IMR-90 (cell line): ENCODE measurements around the gene GRAMD1B. TPM values are rescaled to one million over a fixed set of nuclear protein-coding genes. Genes with fewer than 3 reads are reported as not detected.

Experiments
- ATAC-seq: fragments of 200-7000 bp; cut with Tn5 transposase; 2 replicates; pipeline ENCODE4 v1.9.1; 2020; ENCODE audit warnings: low read depth, mild to moderate bottlenecking, moderate library complexity
- BruUV-seq: library from RNA; stranded (reverse); fragments of 400-500 nt; replicated peaks from 2 replicates; lab custom pipeline; 2021; lab: Mats Ljungman, UMichigan
- CTCF ChIA-PET: fragments of 300-600 bp; formaldehyde crosslinking; extraction: SDS; loops from one replicate; lab custom pipeline; 2021; ENCODE audit warnings: antibody characterized with exemption; lab: Yijun Ruan, JAX
- POLR2A ChIA-PET: fragments of 300-600 bp; sonication (Branson Sonifier 250); formaldehyde crosslinking; loops from one replicate; lab custom pipeline; 2022; ENCODE audit warnings: antibody characterized with exemption; ENCODE audit not compliant: unreplicated experiment; lab: Charles Lee
- DNase-seq: peaks from one replicate; pipeline ENCODE4 v3.0.0; 2013
- H2AFZ ChIP-seq: replicated peaks from 2 replicates; pipeline ENCODE3; 2013; ENCODE audit warnings: low read length, mild to moderate bottlenecking; ENCODE audit not compliant: poor library complexity
- H2AK5ac ChIP-seq: 2 replicates; pipeline ENCODE4 v1.6.1; 2013; ENCODE audit warnings: low read depth, low read length, inconsistent platforms
- H2AK9ac ChIP-seq: replicated peaks from 2 replicates; pipeline ENCODE3; 2013; ENCODE audit warnings: mild to moderate bottlenecking, low read depth, low read length, moderate library complexity; ENCODE audit not compliant: poor library complexity
- H2BK120ac ChIP-seq: 2 replicates; pipeline ENCODE4 v1.6.1; 2013; ENCODE audit warnings: low read depth, low read length, inconsistent platforms
- H2BK15ac ChIP-seq: 3 replicates; pipeline ENCODE4 v1.6.1; 2013; ENCODE audit warnings: low read depth, low read length, inconsistent platforms
- H2BK20ac ChIP-seq: 2 replicates; pipeline ENCODE4 v1.6.1; 2013; ENCODE audit warnings: low read depth, mild to moderate bottlenecking, inconsistent platforms, low read length, moderate library complexity
- H2BK5ac ChIP-seq: 2 replicates; pipeline ENCODE4 v1.6.1; 2013; ENCODE audit warnings: mild to moderate bottlenecking, low read depth, low read length, inconsistent platforms; ENCODE audit not compliant: poor library complexity, severe bottlenecking
- H3K14ac ChIP-seq: replicated peaks from 2 replicates; pipeline ENCODE4 v1.6.1; 2013; ENCODE audit warnings: low read depth, low read length, inconsistent platforms
- H3K18ac ChIP-seq: 2 replicates; pipeline ENCODE4 v1.6.1; 2013; ENCODE audit warnings: low read depth, low read length, control low read depth
- H3K23ac ChIP-seq: 2 replicates; pipeline ENCODE4 v1.6.1; 2013; ENCODE audit warnings: low read depth, low read length, inconsistent platforms
- H3K27ac ChIP-seq: 2 replicates; pipeline ENCODE4 v1.5.1; 2013; ENCODE audit warnings: mild to moderate bottlenecking, control low read depth, low read length; ENCODE audit not compliant: insufficient read depth
- H3K27me3 ChIP-seq: 2 replicates; pipeline ENCODE4 v1.6.1; 2013; ENCODE audit warnings: low read length; ENCODE audit not compliant: control insufficient read depth, insufficient read depth
- H3K36me3 ChIP-seq: 2 replicates; pipeline ENCODE4 v1.6.1; 2013; ENCODE audit warnings: low read length, mixed read lengths; ENCODE audit not compliant: control insufficient read depth, insufficient read depth
- H3K4ac ChIP-seq: 2 replicates; pipeline ENCODE4 v1.6.1; 2013; ENCODE audit warnings: low read depth, low read length, inconsistent platforms
- H3K4me1 ChIP-seq: 2 replicates; pipeline ENCODE4 v1.6.1; 2013; ENCODE audit warnings: low read length, mixed read lengths; ENCODE audit not compliant: control insufficient read depth, insufficient read depth
- H3K4me2 ChIP-seq: 2 replicates; pipeline ENCODE4 v1.6.1; 2013; ENCODE audit warnings: low read depth, mild to moderate bottlenecking, control low read depth, low read length, moderate library complexity
- H3K4me3 ChIP-seq: 2 replicates; pipeline ENCODE4 v1.5.1; 2013; ENCODE audit warnings: low read depth, mild to moderate bottlenecking, control low read depth, low read length, moderate library complexity; ENCODE audit not compliant: insufficient read depth
- H3K56ac ChIP-seq: 2 replicates; pipeline ENCODE4 v1.6.1; 2013; ENCODE audit warnings: low read length, inconsistent platforms; ENCODE audit not compliant: insufficient read depth; ENCODE audit errors: extremely low read depth
- H3K79me1 ChIP-seq, 2 experiments: 2 replicates each; pipeline ENCODE4 v1.6.1; 2013; ENCODE audit warnings: low read length in 2 of 2, inconsistent platforms in 1 of 2, low read depth in 1 of 2
- H3K9ac ChIP-seq: 2 replicates; pipeline ENCODE4 v1.6.1; 2013; ENCODE audit warnings: low read depth, low read length, control low read depth
- H3K9me1 ChIP-seq: 2 replicates; pipeline ENCODE4 v1.6.1; 2013; ENCODE audit warnings: low read length, inconsistent platforms; ENCODE audit not compliant: insufficient read depth
- H3K9me3 ChIP-seq: 2 replicates; pipeline ENCODE4 v1.6.1; 2013; ENCODE audit warnings: low read length; ENCODE audit not compliant: control insufficient read depth, insufficient read depth
- H4K20me1 ChIP-seq: 2 replicates; pipeline ENCODE4 v1.6.1; 2013; ENCODE audit warnings: low read length, inconsistent platforms; ENCODE audit not compliant: insufficient read depth
- H4K5ac ChIP-seq: 2 replicates; pipeline ENCODE4 v1.6.1; 2013; ENCODE audit warnings: mild to moderate bottlenecking, low read depth, low read length, control low read depth
- H4K8ac ChIP-seq, 2 experiments: 2 replicates each; pipeline ENCODE4 v1.6.1; 2013; ENCODE audit warnings: low read depth in 2 of 2, low read length in 2 of 2, control low read depth in 1 of 2, inconsistent platforms in 1 of 2
- H4K91ac ChIP-seq: 2 replicates; pipeline ENCODE4 v1.6.1; 2013; ENCODE audit warnings: low read depth, low read length, inconsistent platforms; ENCODE audit not compliant: insufficient read depth
- CEBPB ChIP-seq: IDR thresholded peaks from 2 replicates; pipeline ENCODE4 v1.6.1; 2012; ENCODE audit warnings: low read depth, low read length, improper control_type of control experiment
- CHD1 ChIP-seq: IDR thresholded peaks from 2 replicates; pipeline ENCODE4 v1.6.1; 2012; ENCODE audit warnings: low read depth, low read length, improper control_type of control experiment
- FOS ChIP-seq: fragments of 150-350 bp; IDR thresholded peaks from 2 replicates; pipeline ENCODE4 v1.6.1; 2016; ENCODE audit warnings: low read depth, low read length
- MAFK ChIP-seq: IDR thresholded peaks from 2 replicates; pipeline ENCODE4 v1.6.1; 2012; ENCODE audit warnings: low read depth, low read length, improper control_type of control experiment
- MAZ ChIP-seq: IDR thresholded peaks from 2 replicates; pipeline ENCODE4 v1.6.1; 2012; ENCODE audit warnings: low read depth, mild to moderate bottlenecking, low read length, improper control_type of control experiment, moderate library complexity, borderline replicate concordance
- MXI1 ChIP-seq: IDR thresholded peaks from 2 replicates; pipeline ENCODE4 v1.6.1; 2012; ENCODE audit warnings: low read depth, mild to moderate bottlenecking, low read length, moderate library complexity, borderline replicate concordance
- NFE2L2 ChIP-seq: fragments of 150-350 bp; IDR thresholded peaks from 2 replicates; pipeline ENCODE4 v1.6.1; 2016; ENCODE audit warnings: low read depth, mild to moderate bottlenecking, low read length
- POLR2A ChIP-seq: IDR thresholded peaks from 2 replicates; pipeline ENCODE4 v1.6.1; 2012; ENCODE audit warnings: mild to moderate bottlenecking, low read depth, low read length
- RAD21 ChIP-seq: IDR thresholded peaks from 2 replicates; pipeline ENCODE4 v1.6.1; 2012; ENCODE audit warnings: low read length, improper control_type of control experiment
- RCOR1 ChIP-seq: IDR thresholded peaks from 2 replicates; pipeline ENCODE4 v1.6.1; 2012; ENCODE audit warnings: mild to moderate bottlenecking, low read length, improper control_type of control experiment; ENCODE audit not compliant: insufficient replicate concordance
- RFX5 ChIP-seq: IDR thresholded peaks from 2 replicates; pipeline ENCODE4 v1.8.0; 2012; ENCODE audit warnings: low read depth, mild to moderate bottlenecking, low read length, moderate library complexity
- SMC3 ChIP-seq: fragments of 150-350 bp; IDR thresholded peaks from 2 replicates; pipeline ENCODE4 v1.6.1; 2016; ENCODE audit warnings: low read depth, mild to moderate bottlenecking, antibody characterized with exemption, low read length, moderate library complexity
- WGBS, 2 experiments: methylation state at CpG; one replicate each; pipeline versions ENCODE4 v1.1.5 to v1.1.7; 2013; ENCODE audit warnings: missing lambda C conversion rate in 2 of 2; ENCODE audit not compliant: insufficient read length in 1 of 2; ENCODE audit errors: extremely low coverage in 2 of 2; 5-methylcytosine and 5-hydroxymethylcytosine counted together
- dilution Hi-C: fragments of 300-500 bp; cut with HindIII; formaldehyde crosslinking; loops from one replicate; pipeline ENCODE4 v1.14.3; 2018; ENCODE audit warnings: low sequenced_read_pairs; ENCODE audit not compliant: unreplicated experiment
- in situ Hi-C: fragments of 300-500 bp; cut with MboI; formaldehyde crosslinking; loops from 3 replicates; pipeline ENCODE4 v1.14.3; 2019; ENCODE audit warnings: low sequenced_read_pairs, inconsistent platforms, mixed read lengths
- intact Hi-C: fragments of 100-400 bp; cut with micrococcal nuclease; formaldehyde crosslinking; loops from 2 replicates; pipeline ENCODE4 v1.10.0; 2022
- polyA plus RNA-seq, 3 experiments: library from polyadenylated mRNA; depleted of rRNA; stranded (reverse); fragments of >200 nt; gene quantifications; 2 replicates each; pipeline ENCODE4 v1.2.3, GENCODE V29; 2012; ENCODE audit warnings: low replicate concordance in 1 of 3
- total RNA-seq: library from RNA; depleted of rRNA; stranded (reverse); fragments of >200 nt; gene quantifications from 2 replicates; pipeline ENCODE4 v1.2.3, GENCODE V29; 2012
- TF ChIP-seq, protein P1 (sequence below): conservative IDR thresholded peaks from 2 replicates; pipeline ENCODE4 v1.5.1; 2012; ENCODE audit warnings: mild to moderate bottlenecking, low read depth, low read length, improper control_type of control experiment
- TF ChIP-seq, protein P2 (sequence below): fragments of 150-350 bp; IDR thresholded peaks from 2 replicates; pipeline ENCODE4 v1.6.1; 2016; ENCODE audit warnings: low read depth, mild to moderate bottlenecking, low read length, moderate library complexity, borderline replicate concordance
- TF ChIP-seq, protein P3 (sequence below): fragments of 150-350 bp; IDR thresholded peaks from 2 replicates; pipeline ENCODE4 v1.6.1; 2017; ENCODE audit warnings: mild to moderate bottlenecking, antibody characterized with exemption, low read length, low read depth

Gene GRAMD1B
- total and polyA plus RNA-seq, 2 of the 4 experiments (the other 2 are of a cell fraction): 7.1 to 7.2 TPM

DNA sequence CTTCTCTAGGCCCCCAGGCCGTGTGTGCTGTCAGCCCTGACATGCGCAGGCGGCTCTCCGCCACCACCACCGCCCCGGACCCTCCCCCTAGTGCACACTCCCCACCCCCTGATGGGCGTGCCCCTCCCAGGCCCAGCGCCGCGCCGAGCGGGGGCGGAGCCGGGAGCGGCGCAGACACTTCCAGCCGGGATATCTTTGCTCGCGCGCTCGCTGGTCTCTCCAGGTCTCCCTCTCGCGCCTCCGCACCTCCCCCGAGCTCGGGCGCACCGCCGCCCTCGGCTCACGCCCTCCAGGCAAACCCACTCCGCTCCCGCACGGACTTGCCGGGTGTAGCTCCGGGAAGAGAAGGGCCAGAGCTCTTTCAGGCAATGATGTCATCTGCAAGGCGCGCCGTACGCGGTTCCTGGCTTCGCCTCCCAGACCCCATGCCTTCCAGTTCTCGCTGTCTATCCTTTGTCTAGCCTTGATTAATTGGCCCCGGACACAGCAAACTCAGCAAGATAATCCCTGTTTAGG is 224.6 kb downstream of the GRAMD1B start, which contains the start of gene SCN3B:
SCN3B (minus strand) TSS at position 59 of the 516 bp plus-strand sequence. CDS start 823 bp downstream, outside the sequence.
- ATAC-seq (peak; percentile 99), DNase-seq (peak; percentile 61)
- peak within 1 kb of the TSS; percentile 62 for H2AK9ac ChIP-seq
- no peak within 1 kb of the TSS for H3K4ac ChIP-seq
- no peak within 1 kb of the TSS for H2AK5ac ChIP-seq
- H3K4me1 ChIP-seq: no peaks in the 10 kb centered on the region
- no peak within 1 kb of the TSS for H3K9ac ChIP-seq
- H3K14ac ChIP-seq: no peak within 1 kb of the TSS
- no TSS peak for BruUV-seq
- H3K23ac ChIP-seq: no peak within 1 kb of the TSS
- no peak within 1 kb of the TSS for H2BK20ac ChIP-seq
- peaks cover 14% of the 10 kb centered on the region for H3K27me3 ChIP-seq
- no peak within 1 kb of the TSS for H4K91ac ChIP-seq
- H3K79me1 ChIP-seq: no peaks in the 10 kb centered on the region
- H3K4me3 ChIP-seq: peak within 1 kb of the TSS; percentile 75
- no peaks in the 10 kb centered on the region for H4K20me1 ChIP-seq
- no peaks in the 10 kb centered on the region for H3K9me3 ChIP-seq
- dilution Hi-C loops: no loop called here
- intact Hi-C loops: no loop called here
- no peak within 1 kb of the TSS for H4K8ac ChIP-seq
- CTCF ChIA-PET: interaction anchor here (0.6 to 1.9 kb wide), 2 partner anchors 53 to 74 kb away, joined by 3 to 6 read pairs; no protein-coding TSS in a partner anchor
- in situ Hi-C loops: no loop called here
- peak within 1 kb of the TSS; percentile 99 for H3K4me2 ChIP-seq
- POLR2A ChIA-PET: no interaction called here
- no peak within 1 kb of the TSS for H2BK15ac ChIP-seq
- WGBS, 2 experiments: 0% methylated on average over 12 of the region's 44 CpGs; no CpG with 5 or more reads in 1 of the 2 experiments
- H2BK5ac ChIP-seq: no peak within 1 kb of the TSS
- TF ChIP-seq POLR2A (no peak), RFX5 (no peak), RAD21 (no peak), NFE2L2 (no peak), RCOR1 (no peak), SMC3 (no peak), MAFK (no peak), CEBPB (no peak), MAZ (no peak), FOS (no peak), MXI1 (no peak), CHD1 (no peak)
- TF ChIP-seq, protein P1, sequence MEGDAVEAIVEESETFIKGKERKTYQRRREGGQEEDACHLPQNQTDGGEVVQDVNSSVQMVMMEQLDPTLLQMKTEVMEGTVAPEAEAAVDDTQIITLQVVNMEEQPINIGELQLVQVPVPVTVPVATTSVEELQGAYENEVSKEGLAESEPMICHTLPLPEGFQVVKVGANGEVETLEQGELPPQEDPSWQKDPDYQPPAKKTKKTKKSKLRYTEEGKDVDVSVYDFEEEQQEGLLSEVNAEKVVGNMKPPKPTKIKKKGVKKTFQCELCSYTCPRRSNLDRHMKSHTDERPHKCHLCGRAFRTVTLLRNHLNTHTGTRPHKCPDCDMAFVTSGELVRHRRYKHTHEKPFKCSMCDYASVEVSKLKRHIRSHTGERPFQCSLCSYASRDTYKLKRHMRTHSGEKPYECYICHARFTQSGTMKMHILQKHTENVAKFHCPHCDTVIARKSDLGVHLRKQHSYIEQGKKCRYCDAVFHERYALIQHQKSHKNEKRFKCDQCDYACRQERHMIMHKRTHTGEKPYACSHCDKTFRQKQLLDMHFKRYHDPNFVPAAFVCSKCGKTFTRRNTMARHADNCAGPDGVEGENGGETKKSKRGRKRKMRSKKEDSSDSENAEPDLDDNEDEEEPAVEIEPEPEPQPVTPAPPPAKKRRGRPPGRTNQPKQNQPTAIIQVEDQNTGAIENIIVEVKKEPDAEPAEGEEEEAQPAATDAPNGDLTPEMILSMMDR: no peak
- TF ChIP-seq, protein P2, sequence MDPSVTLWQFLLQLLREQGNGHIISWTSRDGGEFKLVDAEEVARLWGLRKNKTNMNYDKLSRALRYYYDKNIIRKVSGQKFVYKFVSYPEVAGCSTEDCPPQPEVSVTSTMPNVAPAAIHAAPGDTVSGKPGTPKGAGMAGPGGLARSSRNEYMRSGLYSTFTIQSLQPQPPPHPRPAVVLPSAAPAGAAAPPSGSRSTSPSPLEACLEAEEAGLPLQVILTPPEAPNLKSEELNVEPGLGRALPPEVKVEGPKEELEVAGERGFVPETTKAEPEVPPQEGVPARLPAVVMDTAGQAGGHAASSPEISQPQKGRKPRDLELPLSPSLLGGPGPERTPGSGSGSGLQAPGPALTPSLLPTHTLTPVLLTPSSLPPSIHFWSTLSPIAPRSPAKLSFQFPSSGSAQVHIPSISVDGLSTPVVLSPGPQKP: no peak
- TF ChIP-seq, protein P3, sequence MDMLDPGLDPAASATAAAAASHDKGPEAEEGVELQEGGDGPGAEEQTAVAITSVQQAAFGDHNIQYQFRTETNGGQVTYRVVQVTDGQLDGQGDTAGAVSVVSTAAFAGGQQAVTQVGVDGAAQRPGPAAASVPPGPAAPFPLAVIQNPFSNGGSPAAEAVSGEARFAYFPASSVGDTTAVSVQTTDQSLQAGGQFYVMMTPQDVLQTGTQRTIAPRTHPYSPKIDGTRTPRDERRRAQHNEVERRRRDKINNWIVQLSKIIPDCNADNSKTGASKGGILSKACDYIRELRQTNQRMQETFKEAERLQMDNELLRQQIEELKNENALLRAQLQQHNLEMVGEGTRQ: no peak
- H3K9me1 ChIP-seq: no peaks in the 10 kb centered on the region
- H2BK120ac ChIP-seq: no peak within 1 kb of the TSS
- H4K5ac ChIP-seq: no peak within 1 kb of the TSS
- no peak within 1 kb of the TSS for H3K56ac ChIP-seq
- no peak within 1 kb of the TSS for H3K18ac ChIP-seq
- H3K36me3 ChIP-seq: no peaks in the 10 kb centered on the region
- H3K27ac ChIP-seq: no peak within 1 kb of the TSS
- H2AFZ ChIP-seq: peak within 1 kb of the TSS; percentile 94
